HCT116 (cell line): ENCODE measurements around the gene HMG20A. TPM values are rescaled to one million over a fixed set of nuclear protein-coding genes. Genes with fewer than 3 reads are reported as not detected.

Experiments
- ATAC-seq: fragments of 200-7000 bp; cut with Tn5 transposase; 2 replicates; pipeline ENCODE4 v1.9.1; 2020; ENCODE audit warnings: mild to moderate bottlenecking, moderate library complexity
- BruUV-seq: library from RNA; stranded (reverse); fragments of 400-500 nt; replicated peaks from 2 replicates; lab custom pipeline; 2021; lab: Mats Ljungman, UMichigan
- CTCF ChIA-PET: fragments of 300-600 bp; sonication (Branson Sonifier 250); formaldehyde crosslinking; loops from one replicate; lab custom pipeline; 2021; ENCODE audit warnings: antibody characterized with exemption; lab: Charles Lee
- POLR2A ChIA-PET: fragments of 300-600, 350-600 bp; sonication (Branson Sonifier 250); formaldehyde crosslinking; loops from one replicate; lab custom pipeline; 2021; ENCODE audit warnings: antibody characterized with exemption; lab: Charles Lee
- RAD21 ChIA-PET, 2 experiments: fragments of 300-600 bp; sonication (Branson Sonifier 250); formaldehyde crosslinking; loops; one replicate each; lab custom pipeline; 2023; ENCODE audit warnings: low total read pairs in 2 of 2; ENCODE audit not compliant: uncharacterized antibody in 2 of 2, unreplicated experiment in 2 of 2, low non-redundant PET in 1 of 2; lab: Charles Lee
- DNase-seq: peaks from one replicate; pipeline ENCODE4 v3.0.0-alpha.2; 2010; ENCODE audit warnings: low read depth, low spot score
- H2AFZ ChIP-seq: fragments of 200-600 bp; shearing (Covaris generic), sonication (generic); 2 replicates; pipeline ENCODE4 v1.6.1; 2017; ENCODE audit warnings: low read depth, mixed run types, mixed read lengths, antibody characterized with exemption, low read length; ENCODE audit not compliant: poor library complexity, severe bottlenecking
- H3K27ac ChIP-seq: 2 replicates; pipeline ENCODE4 v1.5.1; 2012; ENCODE audit warnings: low read depth, low read length
- H3K27me3 ChIP-seq: fragments of 200-600 bp; sonication (generic); 2 replicates; pipeline ENCODE4 v1.6.1; 2016; ENCODE audit warnings: mixed run types, low read length, mixed read lengths; ENCODE audit not compliant: insufficient read depth
- H3K36me3 ChIP-seq, 2 experiments: fragments of 200-500 bp in 1 of 2; fragments of 200-600 bp in 1 of 2; sonication (Bioruptor generic) in 1 of 2; sonication (generic) in 1 of 2; 2 replicates each; pipeline versions ENCODE4 v1.5.1 to v1.6.1; 2014 to 2016; ENCODE audit warnings: low read length in 2 of 2, inconsistent platforms in 1 of 2, mixed read lengths in 1 of 2, mixed run types in 1 of 2; ENCODE audit not compliant: insufficient read depth in 2 of 2, control insufficient read depth in 1 of 2
- H3K4me1 ChIP-seq, 2 experiments: fragments of 200-600 bp in 1 of 2; sonication (generic) in 1 of 2; 2 replicates each; pipeline versions ENCODE4 v1.5.1 to v1.6.1; 2012 to 2017; ENCODE audit warnings: low read length in 2 of 2, inconsistent platforms in 1 of 2, mild to moderate bottlenecking in 1 of 2, mixed read lengths in 1 of 2, mixed run types in 1 of 2, moderate library complexity in 1 of 2; ENCODE audit not compliant: insufficient read depth in 2 of 2, control insufficient read depth in 1 of 2
- H3K4me2 ChIP-seq: fragments of 200-600 bp; sonication (generic); 2 replicates; pipeline ENCODE4 v1.6.1; 2017; ENCODE audit warnings: mixed run types, low read length, mixed read lengths
- H3K4me3 ChIP-seq, 2 experiments: fragments of 200-600 bp in 1 of 2; sonication (generic) in 1 of 2; replicated peaks in 1 of 2; 2 replicates each; pipeline ENCODE4 v1.5.1; 2011 to 2016; ENCODE audit warnings: low read length in 2 of 2, control low read depth in 1 of 2, low read depth in 1 of 2, mild to moderate bottlenecking in 1 of 2, mixed read lengths in 1 of 2, mixed run types in 1 of 2
- H3K79me2 ChIP-seq: fragments of 200-600 bp; sonication (generic); 2 replicates; pipeline ENCODE4 v1.6.1; 2017; ENCODE audit warnings: mild to moderate bottlenecking, mixed run types, low read length, moderate library complexity, mixed read lengths; ENCODE audit not compliant: insufficient read depth
- H3K9ac ChIP-seq: fragments of 200-600 bp; sonication (generic); 2 replicates; pipeline ENCODE4 v1.6.1; 2016; ENCODE audit warnings: low read length, mixed read lengths
- H3K9me2 ChIP-seq: fragments of 200-600 bp; sonication (generic), shearing (Covaris generic); 2 replicates; pipeline ENCODE4 v1.6.1; 2017; ENCODE audit warnings: mixed run types, mild to moderate bottlenecking, moderate library complexity; ENCODE audit not compliant: insufficient read depth
- H3K9me3 ChIP-seq, 2 experiments: fragments of 200-500 bp in 1 of 2; fragments of 200-600 bp in 1 of 2; sonication (Bioruptor generic) in 1 of 2; sonication (generic) in 1 of 2; 2 replicates each; pipeline ENCODE4 v1.6.1; 2014 to 2017; ENCODE audit warnings: low read length in 2 of 2, mixed read lengths in 2 of 2, inconsistent platforms in 1 of 2, low read depth in 1 of 2, mild to moderate bottlenecking in 1 of 2, mixed run types in 1 of 2, moderate library complexity in 1 of 2; ENCODE audit not compliant: control insufficient read depth in 1 of 2, insufficient read depth in 1 of 2
- H4K20me1 ChIP-seq: fragments of 200-600 bp; sonication (generic), shearing (Covaris generic); 2 replicates; pipeline ENCODE4 v1.6.1; 2017; ENCODE audit warnings: mixed run types, mild to moderate bottlenecking, moderate library complexity; ENCODE audit not compliant: insufficient read depth
- CEBPB ChIP-seq: IDR thresholded peaks from 2 replicates; pipeline ENCODE4 v1.6.1; 2012; ENCODE audit warnings: low read depth
- EZH2 ChIP-seq: fragments of 200-600 bp; sonication (generic); IDR thresholded peaks from 2 replicates; pipeline ENCODE4 v1.6.1; 2017; ENCODE audit warnings: antibody characterized with exemption, mixed run types
- EZH2phosphoT487 ChIP-seq: fragments of 200-600 bp; IDR thresholded peaks from 2 replicates; pipeline ENCODE4 v1.6.1; 2018; ENCODE audit warnings: antibody characterized with exemption, borderline replicate concordance
- FOSL1 ChIP-seq: IDR thresholded peaks from 2 replicates; pipeline ENCODE4 v1.6.1; 2012; ENCODE audit warnings: low read depth
- RAD21 ChIP-seq: IDR thresholded peaks from 2 replicates; pipeline ENCODE4 v1.6.1; 2012; ENCODE audit warnings: low read depth, mild to moderate bottlenecking
- TCF7L2 ChIP-seq: IDR thresholded peaks from 2 replicates; pipeline ENCODE4 v1.7.0; 2011; ENCODE audit warnings: borderline replicate concordance, inconsistent platforms; ENCODE audit not compliant: insufficient read depth, insufficient read length; ENCODE audit errors: extremely low read depth
- YY1 ChIP-seq: IDR thresholded peaks from 2 replicates; pipeline ENCODE4 v1.6.1; 2011; ENCODE audit warnings: low read length, low read depth, moderate library complexity, mild to moderate bottlenecking; ENCODE audit not compliant: insufficient replicate concordance; ENCODE audit errors: extremely low read depth
- ZFX ChIP-seq: fragments of 450-650 bp; IDR thresholded peaks from 2 replicates; pipeline ENCODE4 v1.6.1; 2017
- intact Hi-C: fragments of 100-400 bp; cut with micrococcal nuclease; formaldehyde crosslinking; loops from 2 replicates; pipeline ENCODE4 v1.10.0; 2022
- total RNA-seq: library from RNA; stranded (reverse); gene quantifications from one replicate; pipeline ENCODE4 v1.2.1, GENCODE V29; 2021; ENCODE audit not compliant: unreplicated experiment
- TF ChIP-seq, protein P1 (sequence below): IDR thresholded peaks from 2 replicates; pipeline ENCODE4 v1.6.1; 2011; ENCODE audit warnings: mild to moderate bottlenecking, low read length, moderate library complexity; ENCODE audit not compliant: insufficient replicate concordance; ENCODE audit errors: extremely low read depth
- TF ChIP-seq, protein P2 (sequence below): IDR thresholded peaks from 2 replicates; pipeline ENCODE4 v1.6.1; 2012

The HMG20A gene
- total RNA-seq, 1 experiment from 2014 or later, result 37.7 TPM

- H3K4me3 ChIP-seq, result no peak overlapping the region
- DNase-seq, result no peak
- BruUV-seq, result no TSS peak
- no peak overlapping the region for H2AFZ ChIP-seq
- ChIA-PET CTCF (no interaction called here), RAD21 (no interaction called here), POLR2A (no interaction called here)
- H3K36me3 ChIP-seq, result no peaks in the 10 kb centered on the region
- no peak overlapping the region for H3K4me2 ChIP-seq
- H3K4me1 ChIP-seq, result no peaks in the 10 kb centered on the region
- no peaks in the 10 kb centered on the region; the same call in 1 of the 2 replicates for H4K20me1 ChIP-seq
- no peak for ATAC-seq
- no peak overlapping the region for H3K9ac ChIP-seq
- peaks cover 63% of the 10 kb centered on the region for H3K79me2 ChIP-seq
- no peaks in the 10 kb centered on the region for H3K9me3 ChIP-seq
- no peaks in the 10 kb centered on the region for H3K27me3 ChIP-seq
- H3K9me2 ChIP-seq, result no peaks in the 10 kb centered on the region
- H3K27ac ChIP-seq, result no peak overlapping the region
- no peak for TF ChIP-seq CEBPB
- no peak for TF ChIP-seq RAD21
- intact Hi-C loops, result no loop called here
Observed at GRCh38 chr15:77430652-77431051, 10.0 kb downstream of the HMG20A start.

DNA sequence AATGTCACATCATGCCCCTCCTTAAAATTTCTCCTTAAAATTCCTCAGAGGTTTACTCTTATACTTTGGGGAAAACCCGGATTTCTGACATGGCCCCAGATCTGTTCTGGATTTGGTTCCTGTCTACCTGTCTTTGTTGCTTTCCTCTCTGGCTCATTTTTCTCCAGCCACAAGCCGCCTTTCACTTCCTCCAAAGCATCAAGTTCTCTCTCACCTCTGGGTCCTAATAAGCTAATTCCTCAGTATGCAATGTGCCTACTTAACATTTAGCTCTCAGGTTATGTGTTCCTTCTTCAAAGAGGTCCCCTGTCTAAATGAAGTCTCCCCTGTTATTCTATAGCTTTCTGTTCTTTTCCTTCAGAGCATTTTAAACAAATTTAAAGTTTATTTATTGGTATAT is 16.1 kb downstream of the HMG20A start:
- H3K4me3 ChIP-seq, result no peak overlapping the region
- H4K20me1 ChIP-seq, result peaks cover 10% of the 10 kb centered on the region; the same call in 1 of the 2 replicates
- H2AFZ ChIP-seq, result no peak overlapping the region
- RAD21 ChIA-PET, result no interaction called here
- H3K79me2 ChIP-seq, result peaks cover 50% of the 10 kb centered on the region
- no peaks in the 10 kb centered on the region for H3K9me2 ChIP-seq
- intact Hi-C loops, result no loop called here
- no peaks in the 10 kb centered on the region for H3K4me1 ChIP-seq
- ATAC-seq (no peak), DNase-seq (no peak)
- no peaks in the 10 kb centered on the region for H3K9me3 ChIP-seq
- no peak overlapping the region for H3K27ac ChIP-seq
- no peak overlapping the region for H3K4me2 ChIP-seq
- H3K36me3 ChIP-seq, result no peaks in the 10 kb centered on the region
- POLR2A ChIA-PET, result no interaction called here
- no peak overlapping the region for H3K9ac ChIP-seq
- BruUV-seq, result no TSS peak
- CTCF ChIA-PET, result no interaction called here
- no peaks in the 10 kb centered on the region for H3K27me3 ChIP-seq
- TF ChIP-seq TCF7L2, result no peak
- TF ChIP-seq, all 23 proteins: peak for 0

DNA sequence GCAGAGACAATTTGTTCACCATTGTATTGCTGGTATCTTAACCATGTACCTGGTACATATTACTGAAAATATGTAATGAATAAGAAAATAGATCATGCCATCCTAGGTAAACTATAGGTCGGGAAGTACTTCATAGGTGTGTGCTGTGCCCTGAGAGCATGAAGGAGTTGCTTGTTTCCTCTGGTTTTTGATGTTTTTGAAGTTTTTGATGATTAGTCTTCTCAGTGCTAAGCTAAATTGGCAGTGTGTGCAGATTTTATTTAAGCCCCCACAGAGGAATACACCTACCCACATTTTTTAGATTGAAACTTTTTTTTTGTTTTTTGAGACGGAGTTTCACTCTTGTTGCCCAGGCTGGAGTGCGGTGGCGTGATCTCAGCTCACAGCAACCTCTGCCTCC is 16.6 kb downstream of the HMG20A start:
- H3K4me2 ChIP-seq, result no peak overlapping the region
- peaks cover 10% of the 10 kb centered on the region; the same call in 1 of the 2 replicates for H4K20me1 ChIP-seq
- ChIA-PET CTCF (no interaction called here), POLR2A (no interaction called here), RAD21 (no interaction called here)
- no peaks in the 10 kb centered on the region for H3K36me3 ChIP-seq
- BruUV-seq, result no TSS peak
- no peaks in the 10 kb centered on the region for H3K27me3 ChIP-seq
- no peak overlapping the region for H2AFZ ChIP-seq
- no peak overlapping the region for H3K4me3 ChIP-seq
- H3K79me2 ChIP-seq, result peaks cover 50% of the 10 kb centered on the region
- no peak overlapping the region for H3K9ac ChIP-seq
- H3K9me3 ChIP-seq, result no peaks in the 10 kb centered on the region
- H3K9me2 ChIP-seq, result no peaks in the 10 kb centered on the region
- no peak for ATAC-seq
- no peak for DNase-seq
- H3K27ac ChIP-seq, result no peak overlapping the region
- intact Hi-C loops, result no loop called here
- no peaks in the 10 kb centered on the region for H3K4me1 ChIP-seq
- TF ChIP-seq YY1, result no peak
- TF ChIP-seq CEBPB, result no peak
- TF ChIP-seq, protein P1, sequence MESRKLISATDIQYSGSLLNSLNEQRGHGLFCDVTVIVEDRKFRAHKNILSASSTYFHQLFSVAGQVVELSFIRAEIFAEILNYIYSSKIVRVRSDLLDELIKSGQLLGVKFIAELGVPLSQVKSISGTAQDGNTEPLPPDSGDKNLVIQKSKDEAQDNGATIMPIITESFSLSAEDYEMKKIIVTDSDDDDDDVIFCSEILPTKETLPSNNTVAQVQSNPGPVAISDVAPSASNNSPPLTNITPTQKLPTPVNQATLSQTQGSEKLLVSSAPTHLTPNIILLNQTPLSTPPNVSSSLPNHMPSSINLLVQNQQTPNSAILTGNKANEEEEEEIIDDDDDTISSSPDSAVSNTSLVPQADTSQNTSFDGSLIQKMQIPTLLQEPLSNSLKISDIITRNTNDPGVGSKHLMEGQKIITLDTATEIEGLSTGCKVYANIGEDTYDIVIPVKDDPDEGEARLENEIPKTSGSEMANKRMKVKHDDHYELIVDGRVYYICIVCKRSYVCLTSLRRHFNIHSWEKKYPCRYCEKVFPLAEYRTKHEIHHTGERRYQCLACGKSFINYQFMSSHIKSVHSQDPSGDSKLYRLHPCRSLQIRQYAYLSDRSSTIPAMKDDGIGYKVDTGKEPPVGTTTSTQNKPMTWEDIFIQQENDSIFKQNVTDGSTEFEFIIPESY, result no peak
- no peak for TF ChIP-seq ZFX
- TF ChIP-seq FOSL1, result no peak
- TF ChIP-seq EZH2phosphoT487, result no peak
- no peak for TF ChIP-seq EZH2
- TF ChIP-seq, protein P2, sequence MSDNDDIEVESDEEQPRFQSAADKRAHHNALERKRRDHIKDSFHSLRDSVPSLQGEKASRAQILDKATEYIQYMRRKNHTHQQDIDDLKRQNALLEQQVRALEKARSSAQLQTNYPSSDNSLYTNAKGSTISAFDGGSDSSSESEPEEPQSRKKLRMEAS, result no peak
